Measurements from ENCODE around the gene RNF20. TPM values are rescaled to one million over a fixed set of nuclear protein-coding genes. Genes with fewer than 3 reads are reported as not detected.
A peak's percentile ranks its signal among the peaks of the same experiment; 100 is the strongest.

The RNF20 gene
- total RNA-seq, 1 donor, result 37.7 TPM

- no peak overlapping the region for H3K4me3 ChIP-seq (ENCODE audit: low read depth, low read length)
- TF ChIP-seq CTCF (IDR thresholded peaks at IDR 0.05; ENCODE audit: insufficient read depth, low read length), result no peak
- no peak for DNase-seq (ENCODE audit: low read depth)
Measured at GRCh38 chr9:101569741-101570501, 36.3 kb downstream of the RNF20 start.

GRCh38 chr9:101571114-101571513, 37.5 kb downstream of the RNF20 start:
- no peak overlapping the region for H3K4me3 ChIP-seq (ENCODE audit: low read depth, low read length)
- TF ChIP-seq CTCF (IDR thresholded peaks at IDR 0.05; ENCODE audit: insufficient read depth, low read length), result no peak
- no peak for DNase-seq (ENCODE audit: low read depth)

DNA sequence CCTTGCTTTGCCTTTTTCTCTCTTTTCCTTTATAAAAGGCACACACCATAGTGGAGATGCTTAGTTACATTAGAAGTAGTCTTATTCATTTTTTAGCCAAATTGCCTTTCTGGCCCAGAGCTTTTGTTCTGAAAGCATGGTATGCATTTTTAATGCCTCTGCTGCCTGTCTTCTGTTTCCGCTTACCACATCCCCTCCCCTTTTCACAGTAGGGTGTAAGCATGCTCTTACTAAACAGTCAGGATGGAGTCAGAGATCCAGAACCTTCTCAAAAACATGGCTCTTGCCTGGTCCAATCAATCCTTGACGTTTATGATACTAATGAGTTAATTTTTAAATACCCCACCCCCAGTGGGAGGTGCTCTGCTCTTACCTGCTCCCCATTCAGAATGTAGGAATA, 38.7 kb downstream of the RNF20 start:
- H3K4me3 ChIP-seq (ENCODE audit: low read depth, low read length), result no peak overlapping the region
- no peak for TF ChIP-seq CTCF (IDR thresholded peaks at IDR 0.05; ENCODE audit: insufficient read depth, low read length)
- no peak for DNase-seq (ENCODE audit: low read depth)

DNA sequence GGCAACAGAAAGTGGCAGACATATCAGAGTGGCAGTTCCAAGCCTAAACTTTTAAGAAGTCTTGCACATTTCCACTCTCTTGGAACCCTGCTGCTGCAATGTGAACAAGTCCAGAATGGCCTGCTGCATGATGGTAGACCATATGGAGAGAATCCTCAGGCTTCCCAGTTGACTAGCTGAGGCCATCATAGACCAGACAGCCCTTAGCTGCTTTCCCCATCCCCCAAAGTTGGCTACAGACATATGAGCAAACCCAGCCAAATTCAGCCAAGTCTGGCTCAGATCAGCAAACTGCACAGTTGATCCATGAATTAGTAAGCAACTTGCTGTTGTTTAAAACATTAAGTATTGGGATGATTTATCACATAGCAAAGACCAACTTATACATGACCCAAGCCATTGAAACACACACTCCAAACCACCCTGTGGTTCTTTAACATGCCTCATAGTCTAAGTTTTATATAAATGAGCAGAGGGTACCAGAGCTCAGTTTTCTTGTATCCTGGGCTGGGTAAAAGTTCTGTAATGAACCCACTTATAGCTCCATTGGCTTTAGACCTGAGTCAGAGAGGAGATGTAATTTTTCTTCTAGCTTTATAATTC, 41.2 kb downstream of the RNF20 start:
- no peak for TF ChIP-seq CTCF (IDR thresholded peaks at IDR 0.05; ENCODE audit: insufficient read depth, low read length)
- DNase-seq (ENCODE audit: low read depth), result peak; percentile 4
- no peak overlapping the region for H3K4me3 ChIP-seq (ENCODE audit: low read depth, low read length)

- no peak overlapping the region for H3K4me3 ChIP-seq (ENCODE audit: low read depth, low read length)
- DNase-seq (ENCODE audit: low read depth), result no peak
- no peak for TF ChIP-seq CTCF (IDR thresholded peaks at IDR 0.05; ENCODE audit: insufficient read depth, low read length)
Measured at GRCh38 chr9:101578378-101578777, 44.7 kb downstream of the RNF20 start.

DNA sequence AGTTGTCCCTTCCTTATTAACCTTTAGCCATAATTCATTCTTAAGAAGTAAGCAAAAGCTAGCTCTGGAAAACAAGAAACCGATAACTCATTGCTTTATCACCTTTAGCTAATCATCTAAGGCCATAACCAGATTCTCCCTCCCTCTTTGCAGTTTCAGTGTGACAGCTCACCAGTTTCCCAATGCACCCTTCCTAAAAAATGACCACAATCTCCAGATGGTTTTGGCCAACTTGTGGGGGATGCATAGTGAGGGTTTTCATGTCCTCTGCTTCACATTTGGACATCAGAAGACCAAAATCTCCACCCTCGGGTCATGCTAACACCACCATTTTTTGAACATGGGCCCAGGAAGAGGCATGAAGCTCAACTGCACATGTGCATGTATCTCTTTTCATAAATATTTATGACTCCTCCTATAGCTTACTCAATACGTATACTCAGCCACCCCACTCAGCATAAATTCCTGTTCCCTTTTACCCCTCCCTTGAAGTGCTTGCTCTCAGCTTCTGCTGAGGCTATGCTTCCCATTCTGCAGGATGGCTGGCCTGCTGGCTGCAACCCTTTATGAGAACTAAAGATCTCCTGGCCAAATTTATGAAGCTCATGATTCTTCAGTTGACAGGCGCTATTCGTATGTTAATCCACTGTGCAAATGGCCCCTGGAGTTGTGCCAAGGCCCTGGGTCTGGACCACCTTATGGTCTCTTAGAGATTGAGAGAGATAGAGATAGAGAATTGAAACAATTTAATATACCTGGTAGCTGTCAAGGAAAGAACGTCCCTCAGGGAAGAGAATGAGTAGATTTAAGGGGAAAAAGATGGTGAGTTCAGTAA, 46.3 kb downstream of the RNF20 start:
- DNase-seq (ENCODE audit: low read depth), result no peak
- TF ChIP-seq CTCF (IDR thresholded peaks at IDR 0.05; ENCODE audit: insufficient read depth, low read length), result no peak
- H3K4me3 ChIP-seq (ENCODE audit: low read depth, low read length), result no peak overlapping the region

Data from fibroblast of the aortic adventitia (primary cell).